Aorta (tissue), 5 donors: ENCODE measurements around the gene SPOCK3. TPM values are rescaled to one million over a fixed set of nuclear protein-coding genes. Genes with fewer than 3 reads are reported as not detected.
"Not testable (repeated sequence)": the region's sequence is repeated elsewhere in the genome, so short reads cannot be mapped to it uniquely, and the experiment has no call there.

Source experiments
- ATAC-seq: fragments of 200-7000 bp; cut with Tn5 transposase; one replicate; pipeline ENCODE4 v1.9.1; 2022; ENCODE audit warnings: moderate library complexity; ENCODE audit not compliant: low FRiP score
- DNase-seq, 2 donors: peaks; one replicate each; pipeline ENCODE4 v3.0.0-alpha.2; 2020
- H3K27ac ChIP-seq, 2 donors: one replicate each; pipeline ENCODE4 v1.5.1; 2013; ENCODE audit warnings: low read length in 2 of 2, mild to moderate bottlenecking in 2 of 2, moderate library complexity in 2 of 2, control low read depth in 1 of 2, inconsistent platforms in 1 of 2, low read depth in 1 of 2
- H3K27me3 ChIP-seq, 2 donors: one replicate each; pipeline ENCODE4 v1.6.1; 2013; ENCODE audit warnings: control low read depth in 1 of 2, low read length in 1 of 2, mild to moderate bottlenecking in 1 of 2, moderate library complexity in 1 of 2; ENCODE audit not compliant: insufficient read depth in 2 of 2, control insufficient read depth in 1 of 2
- H3K36me3 ChIP-seq, 2 donors: one replicate each; pipeline ENCODE4 v1.6.1; 2013; ENCODE audit warnings: control low read depth in 1 of 2, low read length in 1 of 2, mild to moderate bottlenecking in 1 of 2; ENCODE audit not compliant: insufficient read depth in 2 of 2, control insufficient read depth in 1 of 2
- H3K4me1 ChIP-seq, 2 donors: one replicate each; pipeline ENCODE4 v1.6.1; 2013; ENCODE audit warnings: low read length in 2 of 2, control low read depth in 1 of 2, mild to moderate bottlenecking in 1 of 2, moderate library complexity in 1 of 2; ENCODE audit not compliant: insufficient read depth in 2 of 2, control insufficient read depth in 1 of 2
- H3K4me3 ChIP-seq, 2 donors: one replicate each; pipeline ENCODE4 v1.5.1; 2013; ENCODE audit warnings: low read length in 2 of 2, control low read depth in 1 of 2, mild to moderate bottlenecking in 1 of 2
- H3K9me3 ChIP-seq: one replicate; pipeline ENCODE4 v1.6.1; 2013; ENCODE audit warnings: mild to moderate bottlenecking, low read length; ENCODE audit not compliant: control insufficient read depth
- WGBS, 2 donors: extraction: QIAGEN DNeasy Blood & Tissue Kit; methylation state at CpG; one replicate each; pipeline ENCODE4 v1.1.7; 2013; 5-methylcytosine and 5-hydroxymethylcytosine counted together
- intact Hi-C, 2 donors: fragments of 100-400 bp; cut with DNase I; formaldehyde crosslinking; loops; one replicate each; pipeline versions ENCODE4 v1.14.2 to v1.15.0; 2022
- polyA plus RNA-seq, 2 donors: library from polyadenylated mRNA; stranded (reverse); fragments of 200-250 nt; gene quantifications; one replicate each; pipeline ENCODE4 v1.2.3, GENCODE V29; 2013
- total RNA-seq, 2 donors: library from RNA; stranded (reverse); fragmentation: NEBNext Ultra II Directional; extraction: Animal tissue kit (Norgen Biotek cat#: 25700); gene quantifications; one replicate each; pipeline ENCODE4 v1.2.1, GENCODE V29; 2021
- donor health status: healthy with polysubstance abuse.
- donor health status: Bipolar disorder and iron deficiency.
- donor health status: DM: no; HTN: no; CAD: no.
- donor health status: DM: no; HTN: no; CAD: no.
- donor health status: DM: yes; HTN: yes; CAD: no.

SPOCK3 gene
- total and polyA plus RNA-seq, 4 donors: not detected

DNA sequence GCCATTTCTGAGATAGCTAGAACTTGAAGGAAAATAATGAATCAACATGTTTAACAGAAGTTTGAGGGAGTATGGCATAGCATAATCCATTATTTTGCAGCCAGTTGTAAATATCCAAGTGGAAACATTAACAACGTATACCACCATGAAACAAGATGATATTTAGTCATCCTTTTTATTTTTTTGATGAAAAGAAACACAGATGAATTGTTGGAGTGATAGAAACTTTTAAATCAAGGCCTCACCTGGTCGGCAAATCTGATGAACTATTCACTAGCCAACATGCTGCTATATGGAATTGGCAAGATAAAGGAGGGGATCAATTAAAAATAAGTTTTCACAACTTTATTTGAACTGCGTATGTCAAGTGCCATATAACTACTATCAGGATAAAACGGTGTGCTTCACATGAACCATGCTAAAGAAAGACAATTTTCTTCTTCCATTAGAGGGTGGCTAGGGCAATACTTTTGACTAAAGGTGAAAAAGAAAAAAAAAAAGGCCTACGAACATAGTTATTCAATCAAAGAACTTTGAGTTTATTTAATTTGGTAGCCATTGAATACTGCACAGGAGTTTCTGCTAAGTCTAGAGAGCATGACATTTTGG lies 510.7 kb downstream of the SPOCK3 start:
- ATAC-seq: no peak

DNA sequence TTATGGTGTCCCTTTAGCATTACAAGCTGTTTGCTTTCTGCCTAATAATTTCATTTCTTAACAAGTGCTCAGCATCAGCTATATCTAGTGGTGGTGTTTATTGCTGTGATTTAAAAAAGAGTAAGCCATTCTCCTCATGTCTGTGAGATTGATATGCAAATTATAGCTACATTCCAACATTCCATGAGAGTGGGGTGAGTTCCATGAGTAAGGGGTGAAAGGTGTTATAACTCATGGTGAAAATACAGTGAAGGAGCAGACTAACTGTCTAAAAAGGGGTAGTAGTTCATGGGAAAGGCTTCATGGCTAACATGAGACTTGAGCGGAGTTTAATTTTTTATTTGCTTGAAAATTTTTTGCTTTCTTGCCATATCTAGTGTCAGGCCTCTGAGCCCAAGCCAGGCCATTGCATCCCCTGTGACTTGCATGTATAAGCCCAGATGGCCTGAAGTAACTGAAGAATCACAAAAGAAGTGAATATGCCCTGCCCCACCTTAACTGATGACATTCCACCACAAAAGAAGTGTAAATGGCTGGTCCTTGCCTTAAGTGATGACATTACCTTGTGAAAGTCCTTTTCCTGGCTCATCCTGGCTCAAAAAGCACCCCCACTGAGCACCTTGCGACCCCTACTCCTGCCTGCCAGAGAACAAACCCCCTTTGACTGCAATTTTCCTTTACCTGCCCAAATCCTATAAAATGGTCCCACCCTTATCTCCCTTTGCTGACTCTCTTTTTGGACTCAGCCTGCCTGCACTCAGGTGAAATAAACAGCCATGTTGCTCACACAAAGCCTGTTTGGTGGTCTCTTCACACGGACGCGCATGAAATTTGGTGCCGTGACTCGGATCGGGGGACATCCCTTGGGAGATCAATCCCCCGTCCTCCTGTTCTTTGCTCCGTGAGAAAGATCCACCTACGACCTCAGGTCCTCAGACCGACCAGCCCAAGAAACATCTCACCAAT lies 518.3 kb downstream of the SPOCK3 start:
- H3K9me3 ChIP-seq, H3K4me1 ChIP-seq, H3K27ac ChIP-seq, DNase-seq, H3K36me3 ChIP-seq, H3K27me3 ChIP-seq, ATAC-seq, intact Hi-C loops, H3K4me3 ChIP-seq: not testable (repeated sequence)
- 87 to 91% methylated on average over 9 to 12 of the region's 12 CpGs for WGBS, 2 donors

More for the DNA sequence above, 510.7 kb downstream of the SPOCK3 start:
- H3K36me3 ChIP-seq: no peaks in the 10 kb centered on the region
- DNase-seq: no peak
- no peaks in the 10 kb centered on the region for H3K9me3 ChIP-seq
- no peak overlapping the region for H3K27ac ChIP-seq
- H3K4me3 ChIP-seq: no peak overlapping the region
- H3K27me3 ChIP-seq: no peaks in the 10 kb centered on the region
- intact Hi-C loops: no loop called here
- H3K4me1 ChIP-seq: no peaks in the 10 kb centered on the region
- 82 to 85% methylated on average over 5 of the region's 5 CpGs for WGBS, 2 donors

GRCh38 chr4:166700592-166700991 lies 533.7 kb downstream of the SPOCK3 start:
- 70 to 74% methylated on average over 4 of the region's 4 CpGs for WGBS, 2 donors
- no peaks in the 10 kb centered on the region for H3K27me3 ChIP-seq
- no peaks in the 10 kb centered on the region for H3K9me3 ChIP-seq
- H3K4me1 ChIP-seq: no peaks in the 10 kb centered on the region
- no peak overlapping the region for H3K27ac ChIP-seq
- no peaks in the 10 kb centered on the region for H3K36me3 ChIP-seq
- H3K4me3 ChIP-seq: no peak overlapping the region
- ATAC-seq (no peak), DNase-seq (no peak)
- intact Hi-C loops: no loop called here

DNA sequence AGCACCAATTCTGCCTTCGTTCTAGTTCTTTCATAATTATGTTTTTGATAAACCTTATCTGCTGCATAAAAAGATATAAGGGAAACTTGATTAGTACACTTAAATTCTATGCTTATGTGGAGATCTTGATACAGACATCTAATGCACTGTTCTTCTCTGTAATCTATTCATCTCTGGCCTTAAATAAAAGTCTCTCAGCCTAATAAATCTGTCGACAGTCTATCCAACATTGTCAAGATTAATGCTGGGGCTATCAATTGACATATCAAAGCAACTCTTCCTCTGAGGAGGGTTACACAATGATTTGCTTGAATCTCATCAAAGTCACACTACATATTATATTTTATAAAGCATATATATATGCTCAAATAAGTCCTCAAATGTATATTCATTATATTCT lies 545.5 kb downstream of the SPOCK3 start:
- 66% methylated on average over 2 of the region's 2 CpGs for WGBS, 2 donors
- DNase-seq: no peak
- no peak overlapping the region for H3K27ac ChIP-seq
- H3K27me3 ChIP-seq: no peaks in the 10 kb centered on the region
- no peaks in the 10 kb centered on the region for H3K36me3 ChIP-seq
- no peak for ATAC-seq
- no peaks in the 10 kb centered on the region for H3K4me1 ChIP-seq
- no peaks in the 10 kb centered on the region for H3K9me3 ChIP-seq
- intact Hi-C loops: no loop called here
- no peak overlapping the region for H3K4me3 ChIP-seq

GRCh38 chr4:166687828-166688227 lies 546.5 kb downstream of the SPOCK3 start:
- Histone ChIP-seq H3K9me3 (no peaks in the 10 kb centered on the region), H3K36me3 (no peaks in the 10 kb centered on the region), H3K27me3 (no peaks in the 10 kb centered on the region), H3K27ac (no peak overlapping the region), H3K4me1 (no peaks in the 10 kb centered on the region), H3K4me3 (no peak overlapping the region)
- no peak for DNase-seq
- 87 to 95% methylated on average over 1 of the region's 1 CpG for WGBS, 2 donors
- intact Hi-C loops: no loop called here
- ATAC-seq: no peak
